GM19240 (cell line): Measurements from ENCODE around the gene LCE3B.

Experiments used
- DNase-seq: peaks from one replicate; pipeline ENCODE4 v3.0.0; 2011; ENCODE audit warnings: low spot score; ENCODE audit not compliant: insufficient read length

LCE3B gene

GRCh38 chr1:152658649-152659048 is 45.0 kb downstream of the LCE3B start:
- no peak for DNase-seq

DNA sequence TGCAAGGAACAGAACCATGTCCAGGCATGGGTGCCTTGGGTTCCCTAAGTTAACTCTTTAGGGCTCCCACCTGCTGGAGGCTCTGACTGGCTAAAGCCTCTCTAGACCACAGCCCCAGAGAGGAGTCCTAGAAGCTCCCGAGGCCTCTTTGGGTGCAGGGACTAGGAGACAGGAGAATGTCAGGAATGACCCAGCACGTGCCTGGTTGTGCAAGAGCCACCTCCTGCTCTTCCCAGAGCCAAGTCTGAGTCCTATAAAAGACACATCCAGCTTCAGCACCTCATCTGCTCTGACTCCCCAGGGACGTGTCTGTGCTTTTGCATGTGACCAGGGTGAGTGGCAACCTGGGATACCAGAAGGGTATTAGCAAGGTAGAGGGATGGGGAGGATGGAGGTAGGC is 49.5 kb downstream of the LCE3B start, which contains the start of gene LCE2D:
Gene LCE2D, plus strand, starts transcription at position 283 of the 400 bp plus-strand sequence. CDS start 726 bp downstream, outside the sequence.
- DNase-seq, result no peak
